ENCODE data around the gene PPP1R11. TPM values are rescaled to one million over a fixed set of nuclear protein-coding genes. Genes with fewer than 3 reads are reported as not detected.

The PPP1R11 gene
- polyA plus RNA-seq, 1 donor from 2014 or later: 102 TPM

Other genes starting within 250 kb of the PPP1R11 start
- gene HLA-G, start 239.4 kb upstream of the PPP1R11 start, polyA plus RNA-seq: 3.5 TPM
- 2,521 TPM for gene HLA-A, start 124.7 kb upstream of the PPP1R11 start, polyA plus RNA-seq
- gene POLR1H, start 5.9 kb upstream of the PPP1R11 start, polyA plus RNA-seq: 84.4 TPM
- not detected for gene RNF39, start 8.6 kb downstream of the PPP1R11 start, polyA plus RNA-seq
- gene TRIM31, start 45.9 kb downstream of the PPP1R11 start, polyA plus RNA-seq: not detected
- 0.10 TPM for gene TRIM40, start 68.9 kb downstream of the PPP1R11 start, polyA plus RNA-seq
- gene TRIM10, start 94.0 kb downstream of the PPP1R11 start, polyA plus RNA-seq: not detected
- not detected for gene TRIM15, start 96.3 kb downstream of the PPP1R11 start, polyA plus RNA-seq
- gene TRIM26, start 146.2 kb downstream of the PPP1R11 start, polyA plus RNA-seq: 70.6 TPM

Data from IgD-negative memory B cell (primary cell).